Activated CD4-positive, alpha-beta T cell treated with anti-CD3 and anti-CD28 coated beads, Interleukin-2, amount 50 U/mL, for 24 hours (primary cell): ENCODE results near the gene DNPEP.

Experiments
- DNase-seq, 2 donors: peaks; one replicate each; pipeline ENCODE4 v3.0.0-alpha.2; 2020; ENCODE audit warnings: low read depth in 1 of 2, low spot score in 1 of 2

Gene DNPEP

DNA sequence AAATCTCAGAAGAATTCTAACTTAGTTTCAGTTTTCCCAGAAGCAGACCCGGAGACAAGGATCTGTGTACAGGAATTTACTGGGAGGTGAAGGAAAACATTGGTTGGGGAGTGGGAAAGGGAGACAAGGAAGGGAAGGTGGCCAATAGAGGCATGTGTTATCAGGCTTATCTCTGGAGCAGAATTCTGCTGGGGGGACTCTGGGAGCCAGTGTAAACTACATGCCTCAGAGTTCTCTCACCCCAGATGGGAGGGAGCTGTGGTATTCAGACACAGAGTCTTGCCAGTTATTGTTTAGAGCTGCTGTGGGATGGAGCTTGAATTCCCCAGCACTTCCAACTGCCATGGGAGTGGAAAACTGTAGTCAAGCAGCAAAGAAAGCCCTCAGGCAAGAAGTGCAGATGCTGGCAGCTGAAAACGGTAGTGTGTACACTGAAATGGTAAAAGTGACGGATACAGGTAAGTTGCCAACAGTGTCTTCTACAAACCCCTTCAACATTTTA lies 19.0 kb downstream of the DNPEP start:
- no peak for DNase-seq

DNA sequence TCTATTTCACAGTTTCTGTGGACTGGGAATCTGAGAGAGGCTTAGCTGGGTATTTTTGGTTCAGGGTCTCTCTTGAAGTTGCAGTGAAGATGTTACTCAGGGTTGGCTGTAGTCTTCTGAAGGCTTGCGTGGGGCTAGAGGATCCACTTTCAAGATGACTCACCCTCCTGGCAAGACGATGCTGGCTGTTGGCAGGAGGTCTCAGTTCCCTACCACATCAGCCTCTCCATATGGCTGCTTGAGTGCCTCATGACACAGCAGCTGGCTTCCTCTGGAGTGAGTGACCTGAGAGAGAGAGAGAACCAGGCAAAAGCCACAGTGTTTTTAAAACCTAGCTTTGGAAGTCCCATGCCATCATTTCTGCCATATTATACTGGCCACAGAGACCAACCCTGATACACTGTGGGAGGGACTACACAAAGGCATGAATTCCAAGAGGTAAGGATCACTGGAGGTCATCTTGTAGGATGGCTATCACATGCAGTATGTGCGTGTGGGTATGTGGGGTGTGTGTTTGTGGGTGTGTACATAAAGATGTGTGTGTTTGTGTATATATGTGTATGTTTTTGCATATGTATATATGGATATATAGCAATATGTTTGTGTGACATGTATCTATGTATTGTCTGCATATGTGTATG lies 25.1 kb downstream of the DNPEP start:
- DNase-seq = no peak

DNA sequence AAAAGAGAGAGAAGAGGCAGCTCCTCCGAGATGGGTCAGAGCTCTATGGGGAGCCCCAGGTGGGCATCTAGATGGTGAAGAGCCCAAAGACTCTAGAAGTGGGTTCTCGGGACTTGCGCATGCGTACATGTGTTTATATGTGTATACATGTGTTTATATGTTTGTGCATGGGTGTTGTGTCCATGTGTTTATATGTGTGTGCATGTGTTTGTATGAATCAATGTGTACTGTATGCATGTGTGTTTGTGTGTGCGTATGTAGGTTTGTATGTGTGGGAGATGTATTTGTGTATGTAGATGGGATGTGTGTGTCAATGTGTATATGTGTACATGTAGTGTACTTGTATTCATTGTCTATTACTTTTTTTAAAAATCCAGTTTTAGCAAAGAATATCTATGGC lies 25.6 kb downstream of the DNPEP start:
- DNase-seq = no peak

DNA sequence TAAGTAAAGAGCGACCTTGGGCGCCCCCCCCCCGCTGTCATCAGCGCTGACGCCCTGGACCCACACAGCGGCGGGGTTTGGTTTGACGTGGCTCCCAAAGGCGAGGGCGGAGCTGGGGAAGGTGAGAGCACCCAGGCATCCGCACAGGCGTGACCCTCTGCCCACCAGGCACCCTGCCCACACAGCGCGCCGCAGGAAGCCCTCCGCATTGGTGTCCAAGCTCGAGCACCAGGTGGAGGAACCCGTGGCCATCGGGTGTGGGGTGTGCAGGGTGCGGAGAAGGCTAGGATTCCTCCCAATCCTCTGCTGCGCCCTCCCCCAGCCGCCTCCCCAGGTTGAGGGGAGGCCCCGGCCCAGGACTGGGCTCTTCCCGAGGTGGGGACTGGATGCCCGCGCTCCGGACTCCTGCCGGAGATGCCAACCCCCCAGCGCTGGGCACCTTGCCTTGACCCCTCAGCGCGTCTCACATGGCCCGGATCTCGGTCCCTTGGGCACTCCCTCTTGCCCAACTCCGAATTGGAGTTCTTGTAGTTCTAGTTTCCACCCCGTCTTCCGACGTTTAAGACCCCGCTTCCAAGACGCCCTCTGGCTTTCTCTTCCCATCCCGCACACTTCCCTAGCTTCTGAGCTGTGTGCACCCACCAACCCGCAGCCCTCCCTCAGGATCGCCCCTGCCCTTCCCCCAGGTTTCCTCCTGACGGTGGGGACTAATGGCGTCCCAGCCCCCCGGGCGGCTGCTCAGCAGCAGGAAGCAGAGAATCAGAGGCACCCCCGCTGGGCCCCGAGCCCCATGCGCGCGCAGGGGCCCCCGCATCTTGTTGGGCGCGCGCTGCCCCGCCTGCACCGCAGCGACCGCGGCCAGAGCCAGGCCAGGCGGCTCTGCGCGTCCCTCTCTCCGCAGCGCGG lies 29.3 kb downstream of the DNPEP start:
- no peak for DNase-seq

DNA sequence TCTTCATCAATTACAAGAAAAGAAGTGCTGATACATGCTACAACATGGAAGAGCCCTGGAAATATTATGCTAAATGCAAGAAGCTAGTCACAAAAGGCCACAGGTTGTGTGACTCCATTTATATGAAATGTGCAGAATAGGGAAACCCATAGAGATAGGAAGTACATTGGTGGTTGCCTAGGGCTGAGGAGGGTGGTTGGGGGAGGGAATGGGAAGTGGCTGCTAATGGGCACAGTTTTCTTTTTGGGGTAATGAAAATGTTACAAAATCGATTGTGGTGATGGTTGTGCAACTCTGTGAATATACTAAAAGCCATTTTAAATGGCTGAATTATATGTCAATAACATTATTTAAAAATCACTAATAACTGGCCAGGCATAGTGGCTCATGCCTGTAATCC lies 30.9 kb downstream of the DNPEP start:
- DNase-seq = no peak

DNA sequence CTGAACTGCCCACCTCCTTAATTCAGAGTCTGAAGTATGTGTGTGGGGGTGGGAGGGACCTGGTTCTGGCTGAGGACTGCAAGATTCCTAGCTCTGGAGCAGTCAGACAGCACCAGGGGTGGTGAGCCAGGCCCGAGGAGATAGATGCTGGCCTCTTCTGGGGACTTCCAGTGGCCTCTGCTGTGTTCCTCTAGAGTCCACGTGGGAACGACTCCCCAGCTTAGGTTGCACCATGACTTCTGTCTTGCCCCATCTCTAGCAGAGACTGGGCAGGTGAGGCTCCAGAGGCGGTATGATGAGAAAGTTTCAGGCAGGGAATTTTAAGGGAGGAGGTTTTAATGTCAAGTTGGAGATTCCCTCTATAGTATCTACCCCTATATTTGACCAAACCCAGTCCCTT lies 33.1 kb downstream of the DNPEP start:
- DNase-seq = no peak

DNA sequence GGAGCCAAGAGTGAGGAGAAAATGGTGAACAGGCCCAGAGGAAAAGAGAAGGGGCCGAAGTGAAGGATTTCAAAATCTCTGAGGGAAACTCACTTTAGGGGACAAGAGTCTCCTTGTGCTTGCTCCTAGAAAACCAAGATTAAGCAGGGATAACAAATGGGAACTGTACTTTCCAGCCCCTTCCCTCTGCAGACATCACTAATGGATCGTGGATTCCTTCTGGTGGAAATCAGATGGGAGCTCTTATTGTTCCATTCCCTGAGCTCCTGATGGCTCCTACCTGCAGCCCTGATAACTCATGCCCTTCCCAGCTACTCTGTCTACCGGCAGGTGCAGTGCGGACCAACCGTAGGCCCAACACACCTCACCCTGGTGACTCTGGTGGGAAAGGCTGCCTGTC lies 34.6 kb downstream of the DNPEP start:
- no peak for DNase-seq

DNA sequence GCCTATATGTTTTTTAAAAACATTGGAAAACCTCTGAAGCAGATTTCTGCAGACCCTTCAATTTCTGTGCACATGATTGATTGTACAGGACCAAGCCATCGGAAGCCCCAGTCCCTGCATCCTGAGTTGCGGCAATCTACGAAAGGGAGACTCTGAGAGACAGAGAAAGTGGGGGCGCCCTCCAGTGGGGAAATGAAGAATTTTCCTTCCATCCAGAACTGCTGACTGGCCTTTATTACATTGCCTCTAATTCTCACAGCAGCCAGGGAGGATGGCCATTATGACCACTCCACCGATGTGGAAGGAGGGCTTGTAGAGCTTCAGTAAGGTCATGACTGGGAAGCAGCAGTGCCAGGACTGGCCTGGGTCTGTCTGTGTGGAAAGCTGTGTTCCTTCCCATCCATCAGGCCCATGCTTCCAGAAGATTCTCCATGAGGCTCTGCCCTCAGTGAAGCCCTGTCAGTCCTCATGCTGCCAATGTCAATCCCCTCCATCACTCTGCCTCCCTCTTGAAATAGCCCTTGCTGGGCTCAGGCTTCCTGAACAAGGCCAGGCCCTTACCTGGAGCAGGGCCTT lies 35.2 kb downstream of the DNPEP start:
- DNase-seq = peak; percentile 43 to 58

DNA sequence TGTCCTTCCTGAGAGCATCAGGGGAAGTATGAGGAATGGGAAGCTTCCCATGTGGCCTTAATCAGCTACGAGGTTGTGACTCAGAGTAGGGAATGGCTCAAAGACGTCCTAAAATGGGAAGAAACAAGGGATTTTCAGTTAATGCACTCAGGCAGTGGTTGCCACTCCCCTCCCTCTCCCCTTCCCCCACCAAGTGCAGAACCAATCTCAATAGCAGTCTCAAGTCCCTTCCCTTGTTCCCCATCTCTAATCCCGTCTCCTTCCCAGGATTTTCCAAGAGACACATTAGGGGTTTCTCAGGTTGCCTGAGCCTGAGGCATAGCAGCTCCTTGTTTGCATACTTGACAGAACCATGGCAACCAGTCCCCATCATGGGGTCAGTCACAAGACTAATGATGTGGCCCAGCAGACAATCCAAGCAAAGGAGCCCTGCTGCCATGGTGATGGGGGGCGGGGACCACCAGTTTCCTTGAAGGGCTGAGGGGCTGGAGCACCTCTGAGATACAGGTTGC lies 36.9 kb downstream of the DNPEP start:
- DNase-seq = no peak

DNA sequence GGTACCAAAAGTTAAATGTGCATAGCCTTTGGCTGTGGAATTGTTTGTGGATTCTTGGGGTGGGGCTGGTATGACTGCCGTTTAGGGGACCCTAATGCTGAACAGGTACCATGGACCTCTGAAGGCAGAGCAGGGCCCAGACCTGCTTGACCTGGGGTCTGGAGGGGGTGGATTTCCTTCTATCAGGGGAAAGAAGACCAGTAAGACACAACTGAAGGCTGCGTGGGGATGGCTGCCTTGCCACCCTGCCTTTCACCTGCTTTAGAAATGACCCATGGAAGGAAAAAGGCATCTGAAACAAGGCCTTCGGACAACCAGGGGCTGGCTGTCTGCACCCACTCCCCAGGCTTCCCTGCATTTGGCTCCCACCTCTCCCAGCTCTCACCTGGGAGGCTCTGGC lies 37.5 kb downstream of the DNPEP start:
- DNase-seq = no peak

DNA sequence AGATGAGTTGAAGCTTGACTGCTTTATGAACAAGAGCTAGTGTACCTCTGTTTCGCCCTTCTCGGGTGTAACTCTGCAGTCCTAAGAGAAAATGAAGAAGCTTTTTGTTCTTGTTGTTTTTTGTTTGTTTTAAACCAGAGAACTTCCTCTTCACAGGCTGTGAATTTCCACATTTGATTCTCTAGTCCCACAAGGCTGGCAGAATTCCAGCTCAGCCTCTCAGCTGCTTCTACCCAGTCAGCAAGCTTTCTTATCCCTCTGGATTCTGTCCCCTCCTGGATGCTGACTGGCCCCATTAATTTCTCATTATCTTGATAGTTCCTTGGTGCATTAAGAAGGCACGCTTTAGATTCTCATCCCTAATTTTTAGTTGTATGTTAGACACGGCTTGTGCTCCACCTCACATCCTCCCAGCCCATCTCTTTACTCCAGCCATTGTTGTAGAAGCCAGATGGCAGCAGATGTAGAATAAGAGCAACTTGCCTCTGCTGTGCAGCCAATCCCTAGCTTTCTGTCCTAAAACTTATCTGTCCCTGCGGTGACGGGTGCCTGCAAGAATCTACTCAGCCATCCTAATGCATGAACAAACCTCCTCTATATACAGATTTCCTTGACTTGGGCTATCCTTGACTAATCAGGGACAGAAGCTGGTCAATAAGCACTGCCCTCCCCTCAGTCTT lies 42.8 kb downstream of the DNPEP start:
- no peak for DNase-seq

DNA sequence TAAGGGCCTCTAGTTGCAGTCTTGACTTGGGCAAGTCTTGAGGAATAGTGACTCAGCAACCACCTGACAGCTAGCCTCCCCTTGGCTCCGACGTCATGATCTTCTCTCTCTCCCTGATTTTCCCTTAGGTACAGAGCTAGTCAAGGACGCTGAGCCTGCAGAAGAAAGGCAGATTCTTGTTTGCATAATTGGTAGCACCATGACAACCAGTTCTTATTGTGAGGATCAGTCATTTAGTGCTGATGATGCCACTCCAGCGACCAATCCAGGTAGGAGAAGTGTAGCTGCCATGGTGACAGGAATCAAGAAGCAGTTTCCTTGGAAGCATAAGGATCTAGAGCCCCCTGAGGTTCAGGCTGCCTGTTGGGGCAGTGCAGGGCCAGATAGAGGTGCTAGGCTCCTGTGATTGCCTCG lies 52.3 kb downstream of the DNPEP start:
- no peak for DNase-seq

DNA sequence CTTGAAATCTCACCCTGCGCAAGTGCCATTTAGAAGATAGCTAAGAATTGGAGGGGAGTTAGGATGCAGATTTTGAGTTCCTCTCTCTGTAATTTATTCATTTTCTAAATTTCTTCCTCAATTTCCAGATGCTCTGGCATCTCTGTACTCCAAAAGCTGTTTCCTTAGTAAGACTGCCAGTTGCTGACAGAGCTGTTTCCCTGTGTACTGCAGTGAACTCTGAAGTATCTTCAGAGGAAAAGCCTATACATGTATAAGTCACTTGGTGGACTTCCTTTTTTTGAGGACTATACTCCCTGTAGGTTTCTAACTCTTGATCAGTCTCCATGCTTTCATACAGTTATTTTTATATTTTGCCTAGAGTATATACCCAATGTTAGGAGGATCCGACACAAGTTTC lies 53.6 kb downstream of the DNPEP start:
- DNase-seq = no peak

DNA sequence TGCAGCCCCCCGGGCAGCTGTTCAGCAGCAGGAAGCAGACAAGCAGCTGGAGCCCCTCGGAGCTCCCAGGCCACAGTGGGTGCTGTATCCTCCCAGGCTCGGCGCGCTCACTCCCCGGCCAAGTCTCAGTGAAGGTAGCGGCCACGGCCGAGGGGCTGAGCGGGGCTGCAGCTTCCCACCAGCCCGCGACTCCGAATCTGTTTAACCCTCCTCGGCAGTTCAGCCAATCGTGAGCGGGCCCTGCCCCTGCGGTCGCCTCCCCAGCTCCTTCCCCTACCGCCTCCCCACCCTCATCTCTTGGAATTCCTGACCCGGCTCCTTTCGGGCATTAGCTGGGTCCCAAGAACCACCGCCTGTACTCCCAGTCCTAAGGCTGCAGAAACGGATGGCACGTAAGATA lies 55.2 kb downstream of the DNPEP start, which contains the start of gene RESP18:
RESP18 (minus strand) TSS at position 203 of the 400 bp plus-strand sequence.
- no peak for DNase-seq

DNA sequence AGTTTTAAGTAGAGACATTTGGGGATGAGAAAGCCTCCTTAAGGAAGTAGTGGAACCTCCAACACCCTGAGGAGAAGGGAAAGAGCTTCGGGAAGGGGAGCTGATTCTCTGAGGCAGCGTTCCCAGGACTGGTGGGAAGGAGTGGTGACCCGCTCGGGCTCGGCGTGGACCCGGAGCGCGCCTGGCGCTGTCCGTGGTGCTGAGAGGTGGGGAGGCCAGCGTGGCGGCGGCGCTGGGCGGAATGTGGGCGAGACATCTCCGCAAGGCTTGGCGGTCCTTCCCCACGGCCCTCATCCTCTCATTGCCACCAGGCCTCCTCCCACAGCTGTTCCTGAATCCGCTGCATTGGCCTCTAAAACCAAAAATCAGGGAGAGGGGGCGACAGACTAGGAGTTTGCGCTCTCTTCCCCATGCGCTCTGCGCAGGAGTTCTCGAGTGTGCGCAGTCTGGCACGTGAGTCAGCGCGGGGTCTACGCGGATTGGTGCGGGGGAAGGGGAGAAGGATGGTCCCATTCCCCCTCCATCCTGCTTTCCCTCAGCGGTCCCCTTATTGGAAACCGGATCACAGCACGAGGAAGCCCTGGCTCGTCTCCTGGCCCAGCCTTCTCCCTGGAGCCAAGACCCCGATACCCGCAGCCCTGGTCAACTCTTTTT lies 56.0 kb downstream of the DNPEP start:
- DNase-seq = no peak

DNA sequence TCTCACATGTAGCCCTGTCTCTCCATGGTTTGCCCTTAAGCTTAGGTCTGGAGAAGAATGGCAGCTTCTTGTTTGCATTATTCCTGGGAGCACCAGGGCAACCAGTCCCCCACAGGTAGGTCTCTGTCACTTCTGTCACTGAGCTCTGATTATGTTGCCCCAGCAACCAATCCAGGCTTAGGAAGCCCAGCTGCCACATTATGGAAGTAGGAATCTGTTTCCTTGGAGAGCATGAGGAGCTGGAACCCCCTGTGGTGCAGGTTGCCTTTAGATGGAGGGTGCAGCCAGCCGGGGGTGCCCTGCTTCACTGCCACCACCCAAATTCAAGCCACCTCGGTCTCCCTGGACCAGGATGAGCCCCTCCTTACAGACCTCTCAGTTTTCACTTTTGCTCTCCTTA lies 60.0 kb downstream of the DNPEP start:
- no peak for DNase-seq

DNA sequence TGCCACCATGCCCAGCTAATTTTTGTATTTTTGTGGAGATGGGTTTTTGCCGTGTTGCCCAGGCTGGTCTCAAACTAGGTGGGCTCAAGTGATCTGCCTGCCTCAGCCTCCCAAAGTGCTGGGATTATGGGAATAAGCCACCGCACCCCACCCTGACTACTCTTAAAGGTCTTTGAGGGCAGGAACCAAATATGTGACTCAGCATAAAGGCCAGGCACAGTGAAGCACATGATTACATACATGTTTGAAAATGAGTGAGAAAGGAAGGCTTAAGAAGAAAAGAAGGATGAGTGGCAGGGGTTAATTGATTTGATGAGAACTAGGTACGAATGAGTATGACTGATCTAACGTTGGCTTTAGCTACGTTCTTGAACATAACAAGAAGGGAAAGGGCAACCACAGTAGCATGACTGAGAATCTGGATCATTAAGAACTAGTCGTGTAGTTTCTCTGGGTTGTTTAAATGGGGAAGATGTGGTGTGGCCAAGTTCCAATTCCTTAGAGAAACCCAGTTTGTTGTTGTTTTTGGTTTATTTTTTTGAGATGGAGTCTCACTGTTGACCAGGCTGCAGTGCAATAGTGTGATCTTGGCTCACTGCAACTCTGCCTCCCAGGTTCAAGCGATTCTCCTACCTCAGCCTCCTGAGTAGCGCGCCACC lies 61.9 kb downstream of the DNPEP start:
- DNase-seq = no peak

DNA sequence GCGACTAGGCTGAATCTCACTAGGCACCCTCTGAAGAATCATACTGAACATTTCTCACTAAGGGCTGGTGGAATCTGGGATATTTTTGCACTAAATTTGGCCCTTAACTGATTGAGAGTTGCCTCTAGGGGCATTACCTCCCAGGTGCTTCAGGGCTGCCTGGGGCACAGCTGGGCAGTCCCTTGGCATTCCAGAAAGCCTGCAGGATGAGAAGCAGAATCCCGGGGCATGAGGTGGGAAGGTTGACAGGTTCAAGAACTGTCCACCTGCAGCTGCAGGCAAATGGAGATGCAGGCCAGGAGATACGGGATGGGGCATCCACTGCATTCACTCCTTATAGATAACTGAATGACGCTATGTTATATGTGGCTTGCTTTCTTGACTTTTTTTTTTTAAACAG lies 62.6 kb downstream of the DNPEP start:
- no peak for DNase-seq

DNA sequence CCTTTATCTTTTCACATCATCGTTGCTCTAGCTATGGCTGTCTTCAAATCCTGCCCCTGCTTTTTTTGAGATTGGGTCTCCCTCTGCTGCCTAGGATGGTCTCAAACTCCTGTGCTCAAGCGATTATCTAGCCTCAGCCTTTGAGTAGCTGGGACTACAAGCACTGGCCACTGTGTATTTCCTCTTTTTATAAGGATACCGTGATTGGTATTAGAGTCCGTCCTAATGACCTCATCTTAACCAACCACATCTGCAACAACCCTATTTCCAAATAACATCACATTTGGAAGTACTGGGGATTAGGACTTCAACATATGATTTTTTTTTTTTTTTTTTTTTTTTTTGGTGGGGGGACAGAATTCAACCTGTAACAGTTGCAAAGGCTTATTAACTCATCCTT lies 64.3 kb downstream of the DNPEP start:
- no peak for DNase-seq
